ACC112 (cell line): ENCODE measurements around the gene HDAC4.

Experiments
- H2AFZ ChIP-seq: fragments of 200-600 bp; sonication (generic); one replicate; pipeline ENCODE4 v1.6.0; 2017; ENCODE audit warnings: antibody characterized with exemption, low read length; ENCODE audit not compliant: unreplicated experiment
- H3K27ac ChIP-seq: fragments of 200-600 bp; sonication (generic); 2 replicates; pipeline ENCODE4 v1.5.1; 2014; ENCODE audit warnings: low read depth, mild to moderate bottlenecking, antibody characterized with exemption, low read length, moderate library complexity
- H3K27me3 ChIP-seq: fragments of 200-600 bp; sonication (generic); 2 replicates; pipeline ENCODE4 v1.6.1; 2014; ENCODE audit warnings: mild to moderate bottlenecking, antibody characterized with exemption, low read length, moderate library complexity, mixed read lengths; ENCODE audit not compliant: insufficient read depth
- H3K36me3 ChIP-seq: fragments of 200-600 bp; sonication (generic); 2 replicates; pipeline ENCODE4 v1.6.1; 2016; ENCODE audit warnings: mild to moderate bottlenecking, antibody characterized with exemption, low read length, moderate library complexity, mixed read lengths; ENCODE audit not compliant: insufficient read depth
- H3K4me1 ChIP-seq: fragments of 200-600 bp; sonication (generic); one replicate; pipeline ENCODE4 v1.6.1; 2016; ENCODE audit warnings: low read length, mixed read lengths; ENCODE audit not compliant: insufficient read depth, unreplicated experiment, control insufficient read depth
- H3K4me3 ChIP-seq: fragments of 200-600 bp; sonication (generic); 2 replicates; pipeline ENCODE4 v1.5.1; 2014; ENCODE audit warnings: mild to moderate bottlenecking, low read depth, low read length
- H3K79me2 ChIP-seq: fragments of 200-600 bp; sonication (generic); one replicate; pipeline ENCODE4 v1.6.0; 2016; ENCODE audit warnings: low read length; ENCODE audit not compliant: control insufficient read depth, unreplicated experiment, insufficient read depth

Gene HDAC4

DNA sequence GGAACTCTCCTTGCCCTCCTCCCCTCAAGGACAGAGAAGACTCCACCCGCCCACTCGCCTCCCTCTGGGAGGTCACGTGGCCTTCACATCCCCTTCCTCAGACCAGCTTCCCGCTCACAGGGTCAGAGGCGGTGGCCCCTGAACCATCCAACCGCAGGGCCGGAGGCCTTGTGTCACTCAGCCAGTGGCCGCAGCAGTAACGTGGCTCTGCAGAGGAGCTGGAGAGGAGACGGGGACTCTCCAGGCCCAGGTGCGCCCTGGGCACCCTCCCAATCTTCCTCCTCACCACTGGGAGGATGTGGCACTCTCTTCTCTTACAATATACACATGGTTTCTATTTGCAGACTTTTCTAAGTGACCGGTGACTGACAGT is 391.2 kb downstream of the HDAC4 start:
- Histone ChIP-seq H3K4me1 (no peaks in the 10 kb centered on the region), H3K79me2 (no peaks in the 10 kb centered on the region), H3K27ac (no peak overlapping the region), H3K4me3 (no peak overlapping the region), H3K27me3 (peaks cover 35% of the 10 kb centered on the region), H2AFZ (no peak overlapping the region), H3K36me3 (no peaks in the 10 kb centered on the region)

DNA sequence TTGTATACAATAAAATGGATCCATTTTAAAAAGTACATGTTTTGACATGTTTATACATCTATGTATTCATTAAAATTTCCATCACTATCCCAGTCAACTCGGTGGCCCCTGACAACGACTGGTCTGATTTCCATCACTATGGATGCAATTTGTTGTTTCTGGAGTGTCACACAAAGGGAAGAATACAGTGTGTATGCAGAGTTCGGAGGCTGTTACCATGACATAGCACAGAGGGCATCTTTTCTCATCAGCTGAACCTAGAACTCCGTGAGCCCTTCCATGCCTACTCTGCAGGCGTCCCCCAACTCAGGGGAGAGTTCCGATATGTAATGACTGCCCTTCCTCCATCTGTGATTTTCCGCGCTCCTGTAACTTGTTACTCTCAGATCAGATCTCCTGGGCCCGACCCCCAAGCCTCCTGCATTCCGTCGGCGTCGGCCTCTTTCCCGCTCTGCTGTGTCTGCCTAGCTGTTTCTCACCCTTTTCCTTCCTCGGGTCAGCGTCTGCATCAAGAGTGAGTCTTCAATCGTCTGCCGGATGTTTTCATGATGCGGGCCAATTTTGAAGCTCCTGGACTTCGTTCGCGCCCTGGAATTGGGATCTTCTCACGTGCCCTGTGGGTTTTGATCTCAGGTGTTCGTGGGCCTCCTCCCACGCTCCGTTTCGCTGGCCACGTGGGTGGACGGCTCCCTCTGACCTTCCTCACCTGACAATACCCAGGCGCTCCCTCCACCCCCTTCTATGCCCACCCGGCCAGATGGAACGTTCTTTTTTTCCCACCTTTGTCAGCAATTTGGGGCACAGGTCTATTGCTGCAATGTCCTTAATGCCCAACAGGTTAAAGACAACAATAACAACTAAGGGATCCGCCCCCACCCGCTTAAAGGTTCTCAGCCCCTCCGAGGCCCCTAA is 391.9 kb downstream of the HDAC4 start:
- Histone ChIP-seq H3K4me1 (peaks cover under 1% of the 10 kb centered on the region), H3K27me3 (peaks cover 28% of the 10 kb centered on the region), H2AFZ (no peak overlapping the region), H3K36me3 (no peaks in the 10 kb centered on the region), H3K4me3 (no peak overlapping the region), H3K27ac (no peak overlapping the region), H3K79me2 (no peaks in the 10 kb centered on the region)

DNA sequence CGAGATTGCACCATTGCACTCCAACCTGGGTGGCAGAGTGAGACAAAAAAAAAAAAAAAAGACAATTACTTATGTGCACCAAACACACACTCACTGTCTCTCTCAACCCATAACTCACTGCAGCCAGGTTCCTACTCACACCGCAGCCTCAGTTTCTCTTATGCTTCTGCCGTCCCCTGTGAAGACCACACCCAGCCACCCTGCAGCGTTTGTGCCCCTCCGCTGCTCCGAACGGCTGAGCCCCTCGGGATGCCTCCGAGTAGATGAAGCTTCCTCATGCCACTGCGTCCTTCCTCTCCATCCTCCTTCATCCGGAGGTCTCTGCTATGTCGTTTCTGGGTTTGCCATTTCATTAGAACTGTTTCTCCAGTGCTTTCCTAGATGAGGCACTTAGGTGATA is 392.8 kb downstream of the HDAC4 start:
- no peaks in the 10 kb centered on the region for H3K79me2 ChIP-seq
- H3K27ac ChIP-seq, result no peak overlapping the region
- peaks cover 20% of the 10 kb centered on the region for H3K27me3 ChIP-seq
- H3K4me3 ChIP-seq, result no peak overlapping the region
- no peak overlapping the region for H2AFZ ChIP-seq
- peaks cover 6% of the 10 kb centered on the region for H3K4me1 ChIP-seq
- H3K36me3 ChIP-seq, result no peaks in the 10 kb centered on the region

DNA sequence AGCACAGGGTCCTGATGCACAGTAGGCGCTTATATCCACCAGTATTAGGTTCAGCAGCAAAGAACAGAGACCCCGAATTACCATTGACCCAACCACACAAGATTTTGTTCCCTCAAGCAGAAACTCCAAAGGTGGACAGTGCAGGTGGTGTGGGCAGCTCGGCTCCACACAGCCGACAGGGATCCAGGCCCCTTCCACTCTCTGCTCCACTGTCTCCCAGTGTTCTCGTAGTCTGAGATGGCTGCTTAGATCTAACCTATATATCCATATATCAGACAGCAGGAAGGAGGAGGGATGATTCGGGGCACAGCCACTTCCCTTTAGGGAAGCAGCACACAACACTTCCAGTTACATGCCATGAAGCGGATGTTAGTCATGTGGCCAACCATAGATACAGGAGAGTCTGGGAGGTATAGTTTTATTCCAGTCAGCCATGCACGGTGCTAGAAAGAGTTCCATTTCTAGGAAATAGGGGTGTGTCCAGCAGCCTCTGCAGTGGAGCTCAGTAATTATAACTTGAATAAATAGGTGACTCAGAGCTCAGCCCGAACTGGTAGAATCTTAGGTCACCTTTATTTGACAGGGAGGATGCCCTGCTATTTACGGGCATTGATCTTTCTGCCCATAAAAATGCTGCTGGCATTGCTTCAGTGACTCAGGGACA is 394.1 kb downstream of the HDAC4 start:
- no peak overlapping the region for H2AFZ ChIP-seq
- peaks cover 8% of the 10 kb centered on the region; the same call in 1 of the 2 replicates for H3K27me3 ChIP-seq

DNA sequence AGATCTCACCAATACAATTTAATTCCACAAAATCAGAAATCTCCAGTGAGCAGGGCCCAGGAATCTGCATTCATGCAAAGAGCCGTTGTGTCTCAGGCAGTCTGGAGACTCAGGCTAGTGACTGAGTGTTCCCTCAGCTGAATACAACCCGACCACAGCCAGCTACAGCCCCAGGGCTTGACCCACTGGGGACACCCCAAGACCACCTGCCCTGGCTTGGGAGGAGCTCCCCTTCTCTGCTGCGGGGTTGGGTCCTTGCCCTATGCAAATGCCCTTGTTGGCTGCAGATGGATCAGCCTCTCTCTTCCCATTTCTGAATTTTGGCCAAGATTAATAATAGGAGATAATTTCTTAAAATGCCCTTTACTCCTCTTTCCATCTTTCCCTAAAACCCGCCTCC is 395.2 kb downstream of the HDAC4 start:
- Histone ChIP-seq H3K4me3 (no peak overlapping the region), H3K36me3 (no peaks in the 10 kb centered on the region), H3K27me3 (peaks cover 5% of the 10 kb centered on the region; the same call in 1 of the 2 replicates), H3K79me2 (no peaks in the 10 kb centered on the region), H2AFZ (no peak overlapping the region), H3K4me1 (peaks cover 11% of the 10 kb centered on the region), H3K27ac (no peak overlapping the region)

More for the DNA sequence above, 394.1 kb downstream of the HDAC4 start:
- no peaks in the 10 kb centered on the region for H3K36me3 ChIP-seq
- H3K4me3 ChIP-seq, result no peak overlapping the region
- H3K27ac ChIP-seq, result no peak overlapping the region
- peaks cover 11% of the 10 kb centered on the region for H3K4me1 ChIP-seq
- H3K79me2 ChIP-seq, result no peaks in the 10 kb centered on the region

DNA sequence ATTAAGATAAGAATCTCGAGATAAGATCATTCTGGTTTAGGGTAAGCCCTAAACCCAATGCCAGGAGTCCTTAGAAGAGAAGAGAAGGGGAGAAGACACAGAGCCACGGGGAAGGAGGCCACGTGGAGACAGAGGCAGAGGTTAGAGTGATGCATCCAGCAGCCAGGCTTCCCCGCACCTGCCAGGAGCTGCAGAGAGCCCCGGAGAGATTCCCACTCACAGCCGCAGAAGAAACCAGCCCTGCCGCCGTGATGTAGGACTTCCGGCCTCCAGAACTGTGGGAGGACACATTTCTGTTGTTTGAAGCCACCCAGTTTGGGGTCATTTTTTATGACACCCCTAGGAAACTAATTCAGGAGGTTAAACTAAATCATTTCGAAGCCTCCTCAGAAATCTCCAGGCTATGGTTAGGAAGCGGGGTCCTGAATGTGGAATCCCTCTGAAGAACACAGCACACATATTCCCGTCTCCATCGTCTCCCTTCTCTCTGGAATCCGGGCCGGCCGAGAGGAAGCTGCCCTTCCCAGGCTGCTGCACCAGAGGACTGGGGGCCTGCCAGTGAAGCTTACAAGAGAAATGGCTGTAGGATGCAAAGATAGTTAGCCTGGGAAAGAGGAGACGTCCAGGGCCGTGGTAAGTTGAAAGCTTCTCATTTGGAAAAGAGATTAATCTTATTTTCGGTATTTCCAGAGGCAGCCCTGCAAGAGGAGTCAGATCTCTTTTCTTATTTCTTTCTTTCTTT is 396.4 kb downstream of the HDAC4 start:
- no peak overlapping the region for H2AFZ ChIP-seq
- H3K4me3 ChIP-seq, result no peak overlapping the region
- no peaks in the 10 kb centered on the region for H3K79me2 ChIP-seq
- peaks cover 11% of the 10 kb centered on the region for H3K4me1 ChIP-seq
- no peaks in the 10 kb centered on the region for H3K36me3 ChIP-seq
- H3K27me3 ChIP-seq, result 0 out of 2 replicates have a peak, but pooled peaks cover under 1% of the 10 kb centered on the region
- no peak overlapping the region for H3K27ac ChIP-seq

DNA sequence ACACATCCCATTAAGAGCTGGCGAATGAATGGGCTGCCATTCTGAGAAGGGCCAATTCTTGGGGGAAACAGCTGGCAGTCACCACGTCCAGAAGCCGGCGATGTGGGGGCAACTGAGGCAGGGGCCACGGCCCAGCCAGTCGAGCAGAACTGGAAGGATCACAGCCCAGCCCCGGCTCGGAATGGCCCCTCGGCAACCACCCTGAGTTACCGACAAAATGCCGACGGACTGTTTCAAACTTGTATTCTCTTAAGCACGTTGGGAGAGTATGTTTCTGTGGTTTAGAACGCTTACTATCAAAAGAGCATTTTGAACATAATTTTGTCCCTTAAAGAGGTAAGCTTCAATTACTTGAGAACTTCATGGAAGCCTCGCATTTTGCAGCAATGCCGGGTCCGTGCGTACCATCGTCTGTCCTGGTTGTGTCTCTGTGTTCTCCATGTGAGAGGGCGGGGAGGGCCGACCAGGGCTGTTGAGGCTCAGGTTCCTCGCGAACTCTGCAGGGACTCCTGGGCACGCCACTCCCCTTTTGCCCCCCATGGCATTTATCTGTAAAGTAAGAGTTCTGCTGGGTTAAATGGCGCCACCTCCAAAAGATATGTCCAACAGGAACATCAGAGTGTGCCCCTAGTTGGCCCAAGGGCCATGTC is 397.1 kb downstream of the HDAC4 start:
- Histone ChIP-seq H3K79me2 (no peaks in the 10 kb centered on the region), H3K4me3 (peak overlapping the region; percentile 69), H3K27me3 (no peaks in the 10 kb centered on the region), H3K4me1 (peaks cover 11% of the 10 kb centered on the region), H3K36me3 (no peaks in the 10 kb centered on the region), H3K27ac (peak overlapping the region; percentile 17; the same call in 1 of the 2 replicates), H2AFZ (peak overlapping the region; percentile 85)

DNA sequence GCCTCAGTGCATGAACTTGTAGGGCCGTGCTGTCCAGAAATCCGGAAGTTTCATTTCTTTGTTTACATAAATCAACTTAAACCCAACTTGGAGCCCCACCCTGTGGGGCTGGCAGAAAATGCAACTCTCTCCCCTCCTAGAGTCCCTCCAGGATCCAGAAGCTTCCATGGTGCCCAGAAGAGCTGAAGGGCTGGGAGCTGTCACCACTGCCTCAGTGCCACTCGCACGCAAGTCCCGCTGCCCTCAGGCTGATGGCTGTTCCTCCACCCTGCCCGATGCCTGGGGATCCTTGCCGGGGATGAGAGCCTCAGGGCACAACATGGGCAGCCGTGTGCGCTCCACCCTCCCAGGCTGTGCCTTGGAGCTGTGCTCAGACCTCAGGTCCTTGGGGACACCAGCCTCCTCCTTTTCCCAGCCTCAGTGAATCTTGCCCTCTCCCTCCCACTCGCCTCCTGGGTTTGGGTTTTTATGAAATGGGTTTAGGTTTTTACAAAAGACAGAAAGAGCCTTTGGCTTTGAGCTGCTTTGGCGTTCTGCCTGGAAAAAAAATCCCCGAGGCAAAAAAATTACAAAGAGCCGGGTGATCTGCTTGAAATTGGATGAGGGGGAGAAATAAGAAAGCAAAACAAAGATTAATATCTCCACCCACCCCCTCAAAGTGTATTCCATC is 397.7 kb downstream of the HDAC4 start:
- Histone ChIP-seq H3K4me3 (peak overlapping the region; percentile 69), H3K27me3 (no peaks in the 10 kb centered on the region), H3K36me3 (no peaks in the 10 kb centered on the region), H2AFZ (peak overlapping the region; percentile 85), H3K79me2 (no peaks in the 10 kb centered on the region), H3K4me1 (peaks cover 11% of the 10 kb centered on the region), H3K27ac (peak overlapping the region; percentile 17)

DNA sequence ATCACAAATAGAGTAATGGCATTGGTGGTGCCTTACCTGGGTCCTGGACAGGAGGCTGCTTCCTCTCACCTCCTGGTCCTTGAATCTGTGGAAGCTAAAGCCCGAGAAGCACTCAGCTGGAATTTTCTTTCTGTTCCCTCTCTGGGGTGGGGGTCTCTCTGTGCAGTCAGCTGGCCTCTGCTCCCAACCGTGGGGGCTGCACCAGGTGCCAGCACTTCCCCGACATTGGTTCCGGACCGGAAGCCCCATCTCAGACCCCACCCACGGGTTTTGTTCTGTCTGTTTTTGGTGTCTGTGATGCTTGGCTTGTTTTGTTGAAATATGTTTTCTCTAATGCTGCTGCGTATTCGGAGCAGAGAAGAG is 398.2 kb downstream of the HDAC4 start:
- Histone ChIP-seq H3K4me1 (peaks cover 11% of the 10 kb centered on the region), H3K79me2 (no peaks in the 10 kb centered on the region), H2AFZ (peak overlapping the region; percentile 85), H3K4me3 (peak overlapping the region; percentile 69), H3K27me3 (no peaks in the 10 kb centered on the region), H3K27ac (peak overlapping the region; percentile 17; the same call in 1 of the 2 replicates), H3K36me3 (no peaks in the 10 kb centered on the region)

DNA sequence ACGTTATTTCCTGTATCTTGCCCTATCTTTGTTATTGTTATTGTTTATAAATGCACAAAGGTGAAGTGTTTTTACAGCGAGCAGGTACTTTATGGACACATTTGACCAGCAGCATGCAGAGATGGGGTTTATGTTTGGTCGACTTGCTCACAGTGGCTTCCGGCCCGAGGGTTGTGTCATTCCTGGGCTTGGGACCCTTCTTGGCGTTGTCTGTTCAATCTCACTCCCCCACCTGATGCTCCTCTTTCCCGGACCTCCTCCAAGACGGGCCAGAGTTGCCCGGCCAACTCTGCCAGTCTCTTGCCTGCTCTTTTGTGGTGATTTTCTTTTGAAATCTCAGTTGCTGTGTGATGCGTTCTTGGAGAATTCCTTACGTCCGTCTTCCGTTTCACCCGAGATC is 399.0 kb downstream of the HDAC4 start:
- Histone ChIP-seq H3K27me3 (no peaks in the 10 kb centered on the region), H3K4me1 (peaks cover 11% of the 10 kb centered on the region)

More for the DNA sequence above, 399.0 kb downstream of the HDAC4 start:
- Histone ChIP-seq H3K27ac (no peak overlapping the region), H3K36me3 (no peaks in the 10 kb centered on the region), H2AFZ (no peak overlapping the region), H3K79me2 (no peaks in the 10 kb centered on the region), H3K4me3 (no peak overlapping the region)
